Tibial nerve (tissue), 4 donors: ENCODE data around the gene KRT80. TPM values are rescaled to one million over a fixed set of nuclear protein-coding genes. Genes with fewer than 3 reads are reported as not detected.

Source experiments
- DNase-seq, 2 donors: peaks; one replicate each; pipeline ENCODE4 v3.0.0-alpha.2; 2019; ENCODE audit warnings: low spot score in 2 of 2
- H3K27ac ChIP-seq, 4 donors: fragments of 200-600 bp; sonication (generic) in 3 of 4; one replicate each; pipeline ENCODE4 v1.5.1; 2017 to 2019; ENCODE audit warnings: mild to moderate bottlenecking in 1 of 4
- H3K27me3 ChIP-seq, 2 donors: fragments of 200-600 bp; sonication (generic) in 1 of 2; one replicate each; pipeline versions ENCODE4 v1.5.1 to v1.6.0; 2017 to 2019
- H3K36me3 ChIP-seq, 3 donors: fragments of 200-600 bp; sonication (generic); one replicate each; pipeline ENCODE4 v1.5.1; 2018 to 2019
- H3K4me1 ChIP-seq, 4 donors: fragments of 200-600 bp; sonication (generic) in 3 of 4; one replicate each; pipeline ENCODE4 v1.5.1; 2017 to 2019
- H3K4me3 ChIP-seq, 4 donors: fragments of 200-600 bp; sonication (generic) in 3 of 4; one replicate each; pipeline ENCODE4 v1.5.1; 2017 to 2019; ENCODE audit warnings: mild to moderate bottlenecking in 1 of 4, moderate library complexity in 1 of 4
- H3K9me3 ChIP-seq, 4 donors: fragments of 200-600 bp; sonication (generic) in 3 of 4; one replicate each; pipeline ENCODE4 v1.5.1; 2017 to 2019
- EP300 ChIP-seq, 2 donors: sonication (generic); formaldehyde crosslinking; IDR thresholded peaks; one replicate each; pipeline ENCODE4 v1.6.1; 2017; ENCODE audit warnings: antibody characterized with exemption in 2 of 2, mild to moderate bottlenecking in 1 of 2
- POLR2A ChIP-seq, 2 donors: fragments of 450-650 bp; IDR thresholded peaks; one replicate each; pipeline ENCODE4 v1.6.1; 2017; ENCODE audit warnings: antibody characterized with exemption in 2 of 2, mild to moderate bottlenecking in 2 of 2, moderate library complexity in 2 of 2
- WGBS, 2 donors: methylation state at CpG; one replicate each; pipeline ENCODE4 v1.1.5; 2018; 5-methylcytosine and 5-hydroxymethylcytosine counted together
- total RNA-seq, 4 donors: library from RNA; depleted of rRNA; stranded (reverse); fragments of >200 nt; gene quantifications; one replicate each; pipeline ENCODE4 v1.1.0, GENCODE V29; 2016
- TF ChIP-seq, protein P1 (sequence below), 5 experiments: fragments of 200-600 bp in 3 of 5; fragments of 450-650 bp in 2 of 5; sonication (generic) in 3 of 5; IDR thresholded peaks; one replicate each; pipeline ENCODE4 v1.5.1; 2016 to 2019; ENCODE audit warnings: antibody characterized with exemption in 5 of 5, mild to moderate bottlenecking in 3 of 5, moderate library complexity in 2 of 5

Gene KRT80
- total RNA-seq, 4 donors from 2014 or later: not detected

GRCh38 chr12:52238207-52238840 is 46.5 kb upstream of the KRT80 start:
- peaks cover 0 to 12% of the 10 kb centered on the region in 2 donors for H3K27me3 ChIP-seq
- WGBS, 2 donors: 68 to 81% methylated on average over 4 of the region's 4 CpGs
- DNase-seq: no peak
- no peak overlapping the region for H3K4me3 ChIP-seq
- no peaks in the 10 kb centered on the region for H3K36me3 ChIP-seq
- TF ChIP-seq EP300 (IDR thresholded peaks at IDR 0.05) (no peak), POLR2A (IDR thresholded peaks at IDR 0.05) (no peak)
- TF ChIP-seq, protein P1, sequence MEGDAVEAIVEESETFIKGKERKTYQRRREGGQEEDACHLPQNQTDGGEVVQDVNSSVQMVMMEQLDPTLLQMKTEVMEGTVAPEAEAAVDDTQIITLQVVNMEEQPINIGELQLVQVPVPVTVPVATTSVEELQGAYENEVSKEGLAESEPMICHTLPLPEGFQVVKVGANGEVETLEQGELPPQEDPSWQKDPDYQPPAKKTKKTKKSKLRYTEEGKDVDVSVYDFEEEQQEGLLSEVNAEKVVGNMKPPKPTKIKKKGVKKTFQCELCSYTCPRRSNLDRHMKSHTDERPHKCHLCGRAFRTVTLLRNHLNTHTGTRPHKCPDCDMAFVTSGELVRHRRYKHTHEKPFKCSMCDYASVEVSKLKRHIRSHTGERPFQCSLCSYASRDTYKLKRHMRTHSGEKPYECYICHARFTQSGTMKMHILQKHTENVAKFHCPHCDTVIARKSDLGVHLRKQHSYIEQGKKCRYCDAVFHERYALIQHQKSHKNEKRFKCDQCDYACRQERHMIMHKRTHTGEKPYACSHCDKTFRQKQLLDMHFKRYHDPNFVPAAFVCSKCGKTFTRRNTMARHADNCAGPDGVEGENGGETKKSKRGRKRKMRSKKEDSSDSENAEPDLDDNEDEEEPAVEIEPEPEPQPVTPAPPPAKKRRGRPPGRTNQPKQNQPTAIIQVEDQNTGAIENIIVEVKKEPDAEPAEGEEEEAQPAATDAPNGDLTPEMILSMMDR (IDR thresholded peaks at IDR 0.05): no peak
- peak overlapping the region in 1 of 4 donors; percentile 41 for H3K27ac ChIP-seq
- no peaks in the 10 kb centered on the region for H3K9me3 ChIP-seq
- H3K4me1 ChIP-seq: peaks cover 0 to 9% (median 2%) of the 10 kb centered on the region in 4 donors

- Histone ChIP-seq H3K4me3 (no peak overlapping the region), H3K36me3 (no peaks in the 10 kb centered on the region), H3K4me1 (peaks cover 0 to 24% (median 2%) of the 10 kb centered on the region in 4 donors), H3K27ac (no peak overlapping the region), H3K27me3 (peaks cover 0 to 30% of the 10 kb centered on the region in 2 donors), H3K9me3 (no peaks in the 10 kb centered on the region)
- WGBS, 2 donors: 85 to 94% methylated on average over 3 of the region's 3 CpGs
- TF ChIP-seq, protein P1 (IDR thresholded peaks at IDR 0.05): no peak
- TF ChIP-seq POLR2A (IDR thresholded peaks at IDR 0.05): no peak
- TF ChIP-seq EP300 (IDR thresholded peaks at IDR 0.05): no peak
- no peak for DNase-seq
Measured at GRCh38 chr12:52236386-52237050, 44.7 kb upstream of the KRT80 start.

DNA sequence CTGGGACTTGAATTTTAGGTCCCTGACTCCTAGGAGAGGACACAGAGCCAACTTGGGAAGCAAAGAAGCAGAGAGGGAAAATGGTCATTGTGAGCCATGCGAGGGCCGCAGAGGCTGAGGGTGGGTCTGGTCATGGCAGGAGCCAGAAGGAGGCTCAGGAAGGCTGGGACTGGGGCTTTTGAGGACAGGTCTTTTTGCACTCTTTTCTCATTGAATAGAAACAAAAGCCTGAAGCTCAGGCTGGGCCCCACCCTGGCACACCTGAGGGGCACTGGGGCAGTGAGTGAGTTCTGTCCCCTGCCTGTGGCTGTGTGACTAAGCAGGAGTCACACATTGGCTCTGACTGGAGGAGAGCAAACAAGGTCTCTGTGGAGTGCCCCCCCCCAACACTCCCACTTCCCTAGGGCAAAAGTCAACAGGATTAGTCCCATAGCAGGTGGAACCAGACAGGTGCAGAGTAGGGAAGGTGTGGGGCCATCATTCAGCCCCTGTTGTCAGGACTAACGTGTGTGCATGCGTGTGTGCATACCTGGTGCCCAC is 44.1 kb upstream of the KRT80 start:
- Histone ChIP-seq H3K27ac (no peak overlapping the region), H3K36me3 (no peaks in the 10 kb centered on the region), H3K4me1 (peaks cover 0 to 25% (median 2%) of the 10 kb centered on the region in 4 donors), H3K4me3 (no peak overlapping the region), H3K9me3 (no peaks in the 10 kb centered on the region), H3K27me3 (peaks cover 0 to 30% of the 10 kb centered on the region in 2 donors)
- TF ChIP-seq, protein P1 (IDR thresholded peaks at IDR 0.05): no peak
- no peak for TF ChIP-seq POLR2A (IDR thresholded peaks at IDR 0.05)
- no peak for TF ChIP-seq EP300 (IDR thresholded peaks at IDR 0.05)
- 91 to 96% methylated on average over 4 of the region's 4 CpGs for WGBS, 2 donors
- DNase-seq: no peak

DNA sequence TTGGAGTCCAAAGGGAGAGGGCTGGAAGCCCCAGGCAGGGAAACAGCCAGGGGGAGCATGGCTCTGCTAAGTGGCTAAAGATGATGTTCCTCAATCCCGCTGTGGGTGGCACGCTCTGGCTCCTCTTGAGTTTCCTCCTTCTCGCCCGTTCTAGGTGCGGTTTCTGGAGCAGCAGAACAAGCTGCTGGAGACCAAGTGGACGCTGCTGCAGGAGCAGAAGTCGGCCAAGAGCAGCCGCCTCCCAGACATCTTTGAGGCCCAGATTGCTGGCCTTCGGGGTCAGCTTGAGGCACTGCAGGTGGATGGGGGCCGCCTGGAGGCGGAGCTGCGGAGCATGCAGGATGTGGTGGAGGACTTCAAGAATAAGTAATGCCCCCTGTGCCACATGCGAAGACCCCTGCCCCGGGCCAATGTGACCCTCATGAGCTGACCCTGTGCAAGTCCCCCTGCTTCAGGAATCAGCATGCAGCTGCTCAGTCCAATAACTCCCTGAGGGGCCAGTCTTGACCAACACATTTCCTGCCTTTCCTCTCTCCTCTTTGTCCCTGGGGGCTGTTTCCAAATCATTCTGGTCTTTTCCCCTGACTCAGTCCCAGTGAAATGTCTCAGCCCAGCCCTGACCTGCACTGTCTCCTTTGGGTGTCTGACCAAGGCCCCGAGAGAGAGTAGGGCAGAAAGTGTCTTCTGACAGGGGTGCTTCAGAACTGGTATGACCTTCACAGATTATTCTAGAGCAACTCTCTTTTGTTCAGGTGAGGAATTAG is 43.4 kb upstream of the KRT80 start:
- 92% methylated on average over 15 of the region's 15 CpGs for WGBS, 2 donors
- Histone ChIP-seq H3K36me3 (no peaks in the 10 kb centered on the region), H3K4me3 (no peak overlapping the region), H3K9me3 (no peaks in the 10 kb centered on the region), H3K4me1 (peaks cover 0 to 31% (median 2%) of the 10 kb centered on the region in 4 donors), H3K27ac (no peak overlapping the region), H3K27me3 (peaks cover 0 to 30% of the 10 kb centered on the region in 2 donors)
- TF ChIP-seq POLR2A (IDR thresholded peaks at IDR 0.05): no peak
- TF ChIP-seq, protein P1 (IDR thresholded peaks at IDR 0.05): no peak
- no peak for TF ChIP-seq EP300 (IDR thresholded peaks at IDR 0.05)
- no peak for DNase-seq
